PC-3 (cell line): ENCODE results near the gene SKOR1. TPM values are rescaled to one million over a fixed set of nuclear protein-coding genes. Genes with fewer than 3 reads are reported as not detected.

ENCODE experiments used
- ATAC-seq: fragments of 200-7000 bp; cut with Tn5 transposase; 2 replicates; pipeline ENCODE4 v1.9.1; 2020; ENCODE audit warnings: mild to moderate bottlenecking, moderate library complexity
- BruUV-seq: library from RNA; stranded (reverse); fragments of 400-500 nt; replicated peaks from 2 replicates; lab custom pipeline; 2021; lab: Mats Ljungman, UMichigan
- CTCF ChIA-PET: fragments of 300-600 bp; sonication (Branson Sonifier 250); formaldehyde crosslinking; loops from one replicate; lab custom pipeline; 2022; ENCODE audit warnings: antibody characterized with exemption; lab: Charles Lee
- POLR2A ChIA-PET: fragments of 300-600 bp; sonication (Branson Sonifier 250); formaldehyde crosslinking; loops from one replicate; lab custom pipeline; 2022; ENCODE audit warnings: antibody characterized with exemption; ENCODE audit not compliant: unreplicated experiment; lab: Charles Lee
- DNase-seq: peaks from one replicate; pipeline ENCODE4 v3.0.0-alpha.2; 2015
- H2AFZ ChIP-seq: fragments of 300-600 bp; sonication (generic); 2 replicates; pipeline ENCODE4 v1.6.0; 2016; ENCODE audit warnings: antibody characterized with exemption, low read length
- H3F3A ChIP-seq: fragments of 300-600 bp; sonication (generic); one replicate; pipeline ENCODE4 v1.6.0; 2017; ENCODE audit warnings: antibody characterized with exemption, low read length, control low read depth, mild to moderate bottlenecking; ENCODE audit not compliant: unreplicated experiment
- H3K27ac ChIP-seq: fragments of 300-600 bp; sonication (generic); 2 replicates; pipeline ENCODE4 v1.5.1; 2016; ENCODE audit warnings: mild to moderate bottlenecking, low read length
- H3K27me3 ChIP-seq: fragments of 300-600 bp; sonication (generic); 2 replicates; pipeline ENCODE4 v1.6.1; 2016; ENCODE audit warnings: low read length, mixed read lengths
- H3K36me3 ChIP-seq: fragments of 300-600 bp; sonication (generic); 2 replicates; pipeline ENCODE4 v1.6.1; 2016; ENCODE audit warnings: low read depth, mixed run types, low read length, mixed read lengths
- H3K4me1 ChIP-seq: fragments of 300-600 bp; sonication (generic); 2 replicates; pipeline ENCODE4 v1.5.1; 2016; ENCODE audit warnings: low read length; ENCODE audit not compliant: insufficient read depth
- H3K4me2 ChIP-seq: fragments of 300-600 bp; sonication (generic); 2 replicates; pipeline ENCODE4 v1.6.0; 2016; ENCODE audit warnings: low read length
- H3K4me3 ChIP-seq: fragments of 300-600 bp; sonication (generic); 2 replicates; pipeline ENCODE4 v1.5.1; 2016; ENCODE audit warnings: mild to moderate bottlenecking, low read length, mixed read lengths
- H3K79me2 ChIP-seq: fragments of 300-600 bp; sonication (generic); 2 replicates; pipeline ENCODE4 v1.6.1; 2017; ENCODE audit warnings: low read length, mixed read lengths
- H3K9ac ChIP-seq: fragments of 300-600 bp; sonication (generic); 2 replicates; pipeline ENCODE4 v1.6.0; 2016; ENCODE audit warnings: mild to moderate bottlenecking, low read length
- H3K9me2 ChIP-seq: fragments of 300-600 bp; sonication (generic); replicated peaks from 2 replicates; pipeline ENCODE4 v1.6.1; 2016; ENCODE audit warnings: mixed run types, low read length, mixed read lengths
- H3K9me3 ChIP-seq: fragments of 300-600 bp; sonication (generic); 2 replicates; pipeline ENCODE4 v1.6.1; 2016; ENCODE audit warnings: low read length, mixed read lengths
- H4K20me1 ChIP-seq: fragments of 300-600 bp; sonication (generic); 2 replicates; pipeline ENCODE4 v1.6.1; 2016; ENCODE audit warnings: low read length, mixed read lengths
- CTCF ChIP-seq: fragments of 300-600 bp; sonication (generic); conservative IDR thresholded peaks from 2 replicates; pipeline ENCODE4 v1.5.1; 2017; ENCODE audit warnings: antibody characterized with exemption, low read depth, mild to moderate bottlenecking, low read length
- EZH2 ChIP-seq: fragments of 300-600 bp; sonication (generic); IDR thresholded peaks from one replicate; pipeline ENCODE4 v1.6.1; 2017; ENCODE audit warnings: antibody characterized with exemption, mild to moderate bottlenecking, low read length; ENCODE audit not compliant: unreplicated experiment
- EZH2phosphoT487 ChIP-seq: fragments of 300-600 bp; sonication (generic); IDR thresholded peaks from 2 replicates; pipeline ENCODE4 v1.6.1; 2018; ENCODE audit warnings: mild to moderate bottlenecking, antibody characterized with exemption, low read length, borderline replicate concordance
- intact Hi-C: fragments of 100-400 bp; cut with micrococcal nuclease; formaldehyde crosslinking; loops from 2 replicates; pipeline ENCODE4 v1.9.0; 2023
- total RNA-seq: library from RNA; depleted of rRNA; stranded (reverse); fragments of >200 nt; gene quantifications from 2 replicates; pipeline ENCODE4 v1.2.3, GENCODE V29; 2014

SKOR1 gene
- total RNA-seq, 1 experiment from 2014 or later: 0.11 TPM

- peaks cover 33% of the 10 kb centered on the region for H3K27me3 ChIP-seq
Measured at GRCh38 chr15:67819636-67820035, 5.7 kb upstream of the SKOR1 start.

GRCh38 chr15:67820122-67820991 is 5.0 kb upstream of the SKOR1 start:
- H3K36me3 ChIP-seq: no peaks in the 10 kb centered on the region
- no peak for ATAC-seq
- no TSS peak for BruUV-seq
- no peak for TF ChIP-seq EZH2
- no peak for TF ChIP-seq EZH2phosphoT487
- TF ChIP-seq CTCF: no peak
- H4K20me1 ChIP-seq: no peaks in the 10 kb centered on the region
- H3K9me3 ChIP-seq: no peaks in the 10 kb centered on the region
- CTCF ChIA-PET: no interaction called here
- POLR2A ChIA-PET: no interaction called here
- no peak overlapping the region for H3K27ac ChIP-seq
- no peaks in the 10 kb centered on the region for H3F3A ChIP-seq
- no peak overlapping the region for H2AFZ ChIP-seq
- no peak overlapping the region for H3K4me3 ChIP-seq
- H3K9me2 ChIP-seq: no peaks in the 10 kb centered on the region
- H3K79me2 ChIP-seq: no peaks in the 10 kb centered on the region
- no peak for DNase-seq
- intact Hi-C loops: no loop called here
- H3K4me1 ChIP-seq: no peaks in the 10 kb centered on the region
- no peak overlapping the region for H3K9ac ChIP-seq
- no peak overlapping the region for H3K4me2 ChIP-seq
- peaks cover 38% of the 10 kb centered on the region for H3K27me3 ChIP-seq

More at GRCh38 chr15:67819636-67820035, 5.7 kb upstream of the SKOR1 start:
- Histone ChIP-seq H2AFZ (no peak overlapping the region), H3K79me2 (no peaks in the 10 kb centered on the region), H3K9me3 (no peaks in the 10 kb centered on the region), H3K36me3 (no peaks in the 10 kb centered on the region), H4K20me1 (no peaks in the 10 kb centered on the region), H3F3A (no peaks in the 10 kb centered on the region), H3K4me2 (no peak overlapping the region), H3K27ac (no peak overlapping the region), H3K4me3 (no peak overlapping the region), H3K9me2 (no peaks in the 10 kb centered on the region), H3K9ac (no peak overlapping the region), H3K4me1 (no peaks in the 10 kb centered on the region)
- CTCF ChIA-PET: no interaction called here
- no TSS peak for BruUV-seq
- ATAC-seq (no peak), DNase-seq (no peak)
- TF ChIP-seq EZH2phosphoT487 (no peak), EZH2 (no peak), CTCF (no peak)
- POLR2A ChIA-PET: no interaction called here
- intact Hi-C loops: no loop called here
